Measurements from ENCODE around the gene ERI3.
"Not testable (repeated sequence)": the region's sequence is repeated elsewhere in the genome, so short reads cannot be mapped to it uniquely, and the experiment has no call there.

ERI3 gene

GRCh38 chr1:44229435-44230167 lies 125.5 kb downstream of the ERI3 start:
- DNase-seq, result no peak

GRCh38 chr1:44228218-44228617 lies 126.8 kb downstream of the ERI3 start:
- DNase-seq, result no peak

- DNase-seq, result peak; percentile 87
These were observed 127.8 kb downstream of the ERI3 start for GRCh38 chr1:44227211-44227610.

GRCh38 chr1:44225761-44226160 lies 129.3 kb downstream of the ERI3 start:
- DNase-seq, result no peak

DNA sequence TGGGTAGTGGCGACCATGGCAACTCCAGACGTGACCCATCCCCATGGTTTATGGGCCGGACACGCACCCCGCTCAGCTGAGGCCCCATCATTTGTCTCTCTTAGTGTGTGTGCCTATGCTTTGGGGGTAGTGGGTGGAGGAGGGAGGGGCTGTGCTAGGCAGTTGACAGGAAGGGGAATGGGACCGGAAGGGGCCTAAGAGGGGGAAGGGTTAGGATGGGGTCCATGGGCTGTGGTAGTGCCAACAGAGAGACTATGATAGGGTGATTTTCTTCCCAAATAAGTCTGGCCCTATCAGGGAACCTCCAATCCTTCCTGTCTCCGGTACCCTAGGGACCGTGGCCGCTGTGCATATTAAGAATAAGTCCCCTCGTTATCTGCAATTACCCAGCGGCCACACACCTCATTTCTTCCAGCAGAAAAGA lies 131.9 kb downstream of the ERI3 start:
- peak; percentile 16 for DNase-seq

GRCh38 chr1:44222397-44223186 lies 132.5 kb downstream of the ERI3 start:
- no peak for DNase-seq

DNA sequence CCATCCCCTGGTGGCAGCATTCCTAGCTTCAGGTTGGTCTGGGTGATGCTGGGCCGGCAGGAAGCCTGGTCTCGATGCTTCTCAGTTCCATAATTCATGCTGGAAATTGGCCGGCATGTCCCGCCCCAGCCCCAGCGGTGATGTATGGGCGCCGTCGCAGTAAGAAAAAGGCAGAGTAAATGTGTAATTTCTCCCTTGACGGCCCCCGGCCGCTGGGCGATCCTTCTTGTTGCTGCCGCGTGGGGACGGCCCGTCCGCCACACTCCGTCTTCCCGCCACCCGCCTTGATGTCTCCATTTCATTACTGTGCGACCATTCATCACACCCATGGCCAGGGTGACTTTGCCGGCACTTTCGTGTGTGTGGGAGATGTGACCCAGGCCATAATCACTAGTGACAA lies 133.3 kb downstream of the ERI3 start:
- no peak for DNase-seq

GRCh38 chr1:44220755-44221154 lies 134.3 kb downstream of the ERI3 start:
- no peak for DNase-seq

- no peak for DNase-seq
These were observed 134.9 kb downstream of the ERI3 start for GRCh38 chr1:44220001-44220751.

GRCh38 chr1:44219301-44219626 lies 135.8 kb downstream of the ERI3 start:
- no peak for DNase-seq

- no peak for DNase-seq
These were observed 136.4 kb downstream of the ERI3 start for GRCh38 chr1:44218503-44219300.

DNA sequence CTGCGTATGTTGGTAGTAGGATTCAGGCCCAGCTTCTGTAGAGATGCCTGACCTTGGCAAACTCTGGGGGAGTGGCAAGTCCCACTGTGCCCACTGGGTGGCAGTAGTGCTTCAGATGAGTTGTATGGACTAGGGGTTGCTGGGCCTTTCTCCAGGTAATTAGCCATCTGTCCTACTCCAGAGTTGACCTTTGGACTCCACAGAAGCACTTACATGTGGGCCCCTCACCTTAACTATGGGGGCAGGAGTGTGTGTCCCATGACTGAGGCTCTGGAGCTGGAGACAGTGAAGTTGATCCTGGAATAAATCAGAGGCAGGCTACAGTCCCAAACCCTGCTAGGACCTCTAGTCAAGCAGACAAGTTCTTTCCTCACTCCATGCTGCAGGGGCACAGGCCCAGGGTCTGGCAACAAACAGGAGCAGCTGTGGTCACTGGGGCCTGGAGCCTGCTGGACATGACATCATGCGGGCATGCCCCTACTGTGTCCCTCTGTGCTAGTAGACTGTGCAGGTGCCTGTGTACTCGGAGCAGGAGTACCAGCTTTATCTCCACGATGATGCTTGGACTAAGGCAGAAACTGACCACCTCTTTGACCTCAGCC lies 137.1 kb downstream of the ERI3 start:
- peak; percentile 89 for DNase-seq

GRCh38 chr1:44213222-44214112 lies 141.6 kb downstream of the ERI3 start, which contains the start of gene DMAP1:
Gene DMAP1, plus strand, starts transcription at chr1:44213471. Its CDS starts 283 bp downstream, at chr1:44213754.
- peak; percentile 95 for DNase-seq

- peak; percentile 43 for DNase-seq
These were observed 142.5 kb downstream of the ERI3 start for GRCh38 chr1:44212355-44213221.

DNA sequence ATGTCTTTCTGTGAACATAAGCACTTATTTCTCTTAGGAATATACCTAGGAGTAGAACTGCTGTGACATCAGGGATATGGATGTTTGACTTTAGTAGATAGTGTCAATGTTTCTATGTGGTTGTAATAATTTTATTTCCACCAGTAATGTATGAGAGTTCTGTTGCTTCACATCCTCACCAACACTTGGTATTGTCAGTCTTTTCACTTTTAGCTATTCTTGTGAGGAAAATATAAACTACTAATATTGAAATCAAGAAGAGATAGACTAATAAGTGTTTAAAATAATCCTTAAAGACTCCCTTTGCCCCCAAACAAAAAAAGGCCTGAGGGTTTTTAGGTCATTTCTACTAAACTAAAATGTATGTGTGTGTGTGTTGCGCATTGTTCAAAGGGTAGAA lies 144.5 kb downstream of the ERI3 start:
- no peak for DNase-seq

GRCh38 chr1:44208226-44208625 lies 146.8 kb downstream of the ERI3 start:
- no peak for DNase-seq

GRCh38 chr1:44206545-44206944 lies 148.5 kb downstream of the ERI3 start:
- not testable (repeated sequence) for DNase-seq

GRCh38 chr1:44200336-44200735 lies 154.7 kb downstream of the ERI3 start:
- no peak for DNase-seq

DNA sequence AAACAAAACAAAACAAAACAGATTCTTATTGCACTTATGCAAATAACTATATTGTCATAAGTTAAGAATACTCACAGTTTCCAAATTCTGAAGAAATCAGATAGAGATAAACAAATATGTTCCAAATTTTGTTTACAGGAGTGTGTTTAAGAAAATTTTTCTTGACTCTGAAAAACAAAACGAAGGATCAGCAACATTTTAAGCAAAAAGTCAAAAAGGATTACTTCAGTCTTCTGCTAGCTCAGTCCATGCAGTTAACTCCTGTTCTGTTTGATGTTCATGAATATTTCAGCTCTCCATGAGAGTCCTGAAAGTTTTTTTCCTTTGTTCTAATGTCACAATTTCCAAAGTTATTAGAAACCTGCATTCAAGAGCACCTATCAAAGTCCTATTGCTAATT lies 180.4 kb downstream of the ERI3 start:
- DNase-seq, result no peak

Measured in hematopoietic multipotent progenitor cell treated with erythropoietin and hydrocortisone succinate and interleukin-3 and kit ligand, for 6 days (in vitro differentiated cells).